Measurements from ENCODE around the gene FN1.

FN1 gene

DNA sequence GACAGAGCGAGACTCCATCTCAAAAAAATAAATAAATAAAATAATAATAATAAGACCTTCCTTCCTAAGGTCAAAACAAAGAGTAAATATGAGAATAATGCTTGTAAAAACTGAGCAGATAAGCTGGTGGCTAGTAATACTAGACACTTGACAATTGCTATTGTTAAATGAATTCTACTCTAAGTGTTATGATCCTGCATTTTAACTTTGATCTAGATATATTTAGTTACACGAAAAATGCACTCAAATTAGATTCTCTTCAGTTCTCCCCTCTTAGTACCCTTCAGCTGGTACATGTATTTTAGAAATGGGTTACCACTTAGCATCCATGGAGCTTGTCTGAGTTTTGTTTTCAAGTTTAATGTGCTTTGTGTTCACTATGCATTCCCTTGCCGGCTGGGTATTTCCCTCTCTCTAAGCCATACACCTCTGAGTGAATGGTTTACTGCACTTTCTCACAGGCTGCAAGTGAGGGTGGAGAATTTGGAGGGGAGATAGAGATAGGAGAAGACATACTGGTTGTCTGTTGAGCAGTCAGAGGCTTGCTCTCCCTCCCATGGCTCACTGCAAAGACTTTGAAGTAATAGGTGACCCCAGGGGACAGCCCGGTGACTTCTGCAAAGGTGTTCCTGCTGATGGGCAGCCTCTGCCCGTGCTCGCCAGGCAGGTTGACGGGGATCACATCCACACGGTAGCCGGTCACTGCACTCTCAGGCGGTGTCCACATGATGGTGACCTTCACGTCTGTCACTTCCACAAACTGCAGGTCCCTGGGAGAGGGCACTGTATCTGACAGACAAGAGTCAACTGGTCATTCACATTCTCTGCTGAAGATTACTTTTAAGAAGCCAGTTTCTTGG, 29.9 kb downstream of the FN1 start:
- no peak for DNase-seq

DNA sequence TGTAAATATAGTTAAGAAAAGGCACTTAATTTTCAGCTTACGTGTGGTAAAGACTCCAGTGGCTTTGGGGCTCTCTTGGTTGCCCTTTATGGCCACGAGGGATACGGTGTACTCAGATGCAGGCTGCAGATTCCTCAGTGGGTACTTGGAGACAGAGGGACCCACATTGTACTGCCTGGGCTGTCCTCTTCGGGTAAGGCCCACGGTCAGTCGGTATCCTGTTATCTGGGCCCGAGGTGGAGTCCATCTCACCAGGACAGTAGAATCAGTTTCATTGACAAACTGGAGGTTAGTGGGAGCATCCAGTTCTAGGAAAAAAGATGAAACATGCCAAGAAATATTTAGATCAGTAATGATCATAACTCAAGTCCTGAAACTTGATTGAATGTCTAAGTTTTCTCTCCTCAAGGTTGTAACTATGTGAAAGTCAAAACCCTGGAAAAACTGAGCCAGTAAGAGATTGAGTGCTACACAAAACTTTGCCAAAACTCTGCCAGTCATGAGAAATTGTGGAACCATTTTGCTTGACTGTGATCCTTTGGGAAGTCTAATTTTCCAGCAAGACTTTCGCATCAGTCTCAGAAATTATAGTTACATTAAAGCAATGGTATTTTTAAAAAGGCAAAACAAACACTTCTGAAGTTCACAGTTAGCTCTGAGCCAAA, 31.4 kb downstream of the FN1 start:
- no peak for DNase-seq

DNA sequence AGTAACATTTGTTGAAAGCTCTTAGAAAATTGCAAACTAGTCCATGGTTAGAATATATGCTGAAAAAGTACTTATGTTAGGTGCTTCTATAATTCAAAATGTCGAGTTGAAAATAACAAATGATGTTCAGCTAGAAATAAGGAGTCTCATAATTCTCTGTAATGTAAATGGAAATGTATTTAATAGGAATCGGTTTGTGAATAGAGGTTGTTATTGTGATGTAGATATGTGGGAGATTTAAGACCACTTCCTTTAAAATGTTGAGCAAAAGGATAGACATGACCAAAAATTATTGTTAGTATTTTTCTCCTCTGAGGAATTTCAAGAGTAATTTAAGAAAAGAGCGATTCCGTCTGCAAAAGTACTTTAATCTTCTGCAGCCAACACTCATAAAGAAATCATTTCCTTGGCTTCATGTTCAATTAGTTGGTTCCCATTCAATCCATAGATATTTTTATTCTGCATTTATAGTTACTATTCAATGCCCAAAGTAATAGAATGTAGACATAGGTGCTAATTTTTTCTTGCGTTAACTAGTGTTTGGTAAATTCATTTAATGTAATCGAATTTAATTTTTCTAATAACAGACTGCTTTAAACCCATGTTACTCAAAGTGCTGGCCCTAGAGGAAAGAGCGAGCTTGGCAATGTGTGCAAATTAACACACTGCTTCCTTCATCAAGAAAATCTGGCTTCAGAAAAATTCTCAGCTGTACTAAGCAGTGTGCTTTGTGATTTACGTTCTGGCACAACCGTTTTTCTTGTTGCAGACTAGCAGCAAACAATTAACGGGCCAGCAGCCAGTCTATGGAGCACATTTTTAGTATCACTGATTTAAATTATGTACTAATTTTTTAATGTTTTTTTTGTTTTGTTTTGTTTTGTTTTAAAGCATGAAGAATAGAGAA, 32.2 kb downstream of the FN1 start:
- DNase-seq: no peak

DNA sequence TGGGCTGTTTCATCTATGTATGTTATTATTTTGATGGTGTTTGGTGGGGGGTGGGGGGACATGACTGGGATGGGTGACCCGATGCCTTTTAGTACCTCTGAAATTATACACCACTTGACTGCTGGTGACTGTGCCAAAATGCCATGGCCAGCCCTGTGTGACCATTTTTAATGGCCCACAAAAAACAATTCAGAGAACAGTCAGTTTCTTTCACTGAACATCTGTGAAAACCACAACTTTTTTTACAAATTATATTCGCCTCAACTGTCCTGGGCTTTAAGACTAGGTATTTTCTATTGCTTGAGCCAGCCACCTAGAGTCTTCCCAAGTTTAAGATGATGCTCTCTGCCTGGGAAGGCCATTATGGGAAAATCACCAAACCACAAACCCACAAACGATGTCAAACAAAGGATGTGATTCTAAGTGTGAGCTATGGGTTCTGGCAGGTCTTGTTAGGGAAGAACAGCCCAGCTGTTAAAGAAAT, 33.9 kb downstream of the FN1 start:
- no peak for DNase-seq

DNA sequence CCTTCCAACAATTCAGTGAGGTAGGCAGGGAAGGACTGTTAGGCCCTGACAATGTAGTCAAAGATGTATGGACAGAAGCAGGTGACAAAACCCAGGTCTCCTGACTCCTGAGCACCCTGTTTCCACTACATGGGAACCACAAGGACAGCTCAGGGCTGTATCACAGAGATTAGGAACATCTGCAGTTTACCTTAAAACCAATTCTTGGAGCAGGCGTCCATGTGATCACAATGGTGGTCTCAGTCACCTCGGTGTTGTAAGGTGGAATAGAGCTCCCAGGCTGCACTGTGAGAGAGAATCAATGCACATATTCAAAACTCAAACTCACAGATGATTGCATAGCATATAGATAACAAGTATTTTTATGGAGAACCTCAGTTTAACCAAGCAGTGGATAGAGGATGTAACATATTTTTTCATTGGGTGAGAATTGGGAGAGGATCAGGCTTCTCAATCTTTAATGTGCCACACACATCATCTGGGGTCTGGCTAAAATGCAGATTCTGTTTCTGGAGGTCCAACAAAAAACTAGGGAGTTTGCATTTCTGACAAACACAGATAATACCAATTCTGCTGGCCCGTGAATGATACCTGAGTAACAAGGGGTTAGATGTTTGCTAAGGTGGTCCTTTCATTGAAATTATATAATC, 36.7 kb downstream of the FN1 start:
- DNase-seq: no peak

DNA sequence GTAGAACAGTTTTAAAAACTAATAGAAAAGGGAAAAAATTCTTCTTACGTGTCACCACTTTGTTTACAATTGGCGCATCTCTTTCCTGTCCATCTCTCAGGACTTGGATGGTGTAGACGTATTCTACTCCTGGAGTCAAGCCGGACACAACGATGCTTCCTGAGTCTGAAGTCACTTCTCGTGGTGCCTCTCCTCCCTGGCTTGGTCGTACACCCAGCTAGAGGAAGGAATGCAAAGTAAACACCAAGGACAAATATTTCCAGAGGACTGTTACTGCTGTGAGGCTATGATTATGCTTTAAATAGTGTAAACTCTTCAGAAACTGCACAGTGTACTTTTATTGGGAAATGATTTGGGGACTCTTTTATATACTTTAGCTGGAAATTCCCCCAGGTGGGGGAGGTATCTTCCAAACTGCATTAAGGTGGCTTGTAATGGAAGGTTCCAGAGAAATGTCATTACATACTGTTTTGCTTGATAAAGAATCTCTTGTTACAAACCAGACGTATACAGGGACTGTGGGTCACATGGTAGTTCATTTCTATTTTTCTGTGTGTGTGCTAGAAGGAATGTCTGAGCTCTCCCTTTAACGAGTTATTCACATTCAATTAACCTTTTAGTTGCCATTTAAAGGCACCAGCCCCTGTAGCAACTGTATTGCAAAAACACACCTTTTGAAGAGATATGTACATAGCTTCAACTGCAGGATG, 38.1 kb downstream of the FN1 start:
- no peak for DNase-seq

DNA sequence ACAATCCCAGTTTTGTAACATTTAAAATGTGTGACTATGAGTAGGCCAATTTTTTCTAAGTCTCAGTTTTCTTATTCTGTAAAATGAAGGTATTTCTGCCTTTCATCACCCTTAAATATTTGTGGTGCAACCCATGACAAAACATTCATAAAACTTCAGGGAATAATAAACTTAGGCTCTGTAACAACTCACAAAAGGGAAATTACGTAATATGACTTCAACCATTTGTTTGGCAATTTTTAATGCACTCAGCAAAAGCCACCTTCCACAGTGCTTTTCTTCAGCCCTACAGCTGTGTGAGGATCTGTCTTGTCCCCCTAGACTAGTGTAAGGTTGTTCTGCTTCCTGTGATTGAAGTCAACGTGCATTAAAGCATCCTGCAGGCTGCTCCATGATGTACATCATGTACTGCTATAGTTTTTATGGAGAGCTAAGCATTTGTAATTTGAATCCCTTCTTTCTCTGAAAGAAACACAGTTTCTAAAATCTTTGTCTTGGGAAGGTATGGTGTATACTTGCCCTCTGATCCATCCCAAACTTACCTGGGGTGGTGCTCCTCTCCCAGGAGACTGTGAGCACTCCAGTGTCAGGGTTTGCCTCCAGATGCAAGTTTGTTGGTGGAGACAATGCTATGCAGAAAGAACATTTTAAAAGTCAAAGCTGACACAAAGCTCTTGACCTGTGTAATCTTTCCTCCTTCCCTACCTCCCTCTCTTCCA, 39.1 kb downstream of the FN1 start:
- no peak for DNase-seq

DNA sequence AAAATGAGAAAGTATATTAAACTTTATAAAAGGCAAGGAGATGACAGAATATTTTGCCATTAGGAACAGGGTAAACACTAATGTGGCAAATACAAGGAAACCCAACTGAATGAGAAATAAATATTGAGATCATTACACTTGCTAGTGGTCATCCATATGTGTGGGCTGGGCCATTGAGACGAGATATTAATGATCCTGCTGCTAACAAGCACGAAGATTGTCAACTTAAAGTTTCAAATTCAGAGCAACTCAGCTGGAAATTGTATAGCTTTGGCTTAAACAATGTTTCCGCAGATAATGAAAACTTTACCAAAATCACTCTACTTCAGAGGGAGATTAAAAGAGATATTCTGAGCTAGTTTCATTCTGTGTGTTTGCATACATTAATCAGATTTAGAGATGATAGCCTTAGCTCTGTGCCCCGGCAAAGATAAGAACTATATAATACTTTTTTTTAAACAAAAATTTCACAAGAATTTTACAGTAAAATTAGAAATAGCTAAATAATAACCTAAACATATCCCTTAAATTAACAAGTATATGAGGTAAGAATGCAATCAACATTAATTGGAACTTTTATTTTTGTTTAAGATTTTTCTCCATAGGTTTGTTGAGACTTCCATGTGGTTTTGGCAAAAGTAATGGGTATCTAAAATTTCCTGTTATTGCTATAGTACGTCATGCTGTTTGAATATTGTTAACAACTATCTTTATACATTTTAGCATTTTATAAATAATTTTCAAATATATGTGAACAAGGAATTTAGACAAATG, 40.0 kb downstream of the FN1 start:
- no peak for DNase-seq

DNA sequence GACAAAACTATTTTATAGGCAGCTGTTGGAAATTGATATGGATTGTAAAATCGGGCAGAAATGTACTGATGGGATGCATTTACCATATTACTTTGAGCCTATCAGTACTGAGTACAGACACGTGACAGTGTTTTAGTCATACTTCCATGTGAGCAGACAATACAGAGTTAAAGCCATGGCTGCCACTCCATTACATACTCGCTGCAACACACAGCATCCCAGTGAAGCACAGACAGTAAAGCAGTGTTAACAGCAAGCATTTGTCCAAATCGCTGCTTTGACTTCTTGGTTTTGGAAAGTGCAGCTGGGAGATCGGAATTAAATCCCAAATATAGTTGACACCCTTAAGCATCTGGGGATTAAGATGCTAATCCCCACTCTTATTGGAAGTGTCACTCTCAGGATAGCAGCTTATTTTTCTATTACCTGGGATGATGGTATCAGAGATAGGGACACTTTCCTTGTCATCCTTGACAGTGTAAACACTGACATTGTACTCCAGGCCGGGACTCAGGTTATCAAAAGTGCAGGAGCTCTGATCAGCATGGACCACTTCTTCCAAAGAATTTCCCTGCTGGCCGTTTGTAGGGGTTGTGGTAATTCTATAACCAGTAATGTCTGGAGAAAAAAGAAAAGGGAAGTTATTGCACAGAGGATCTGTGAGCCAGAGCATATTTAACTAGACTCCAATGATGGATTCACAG, 41.6 kb downstream of the FN1 start:
- no peak for DNase-seq

DNA sequence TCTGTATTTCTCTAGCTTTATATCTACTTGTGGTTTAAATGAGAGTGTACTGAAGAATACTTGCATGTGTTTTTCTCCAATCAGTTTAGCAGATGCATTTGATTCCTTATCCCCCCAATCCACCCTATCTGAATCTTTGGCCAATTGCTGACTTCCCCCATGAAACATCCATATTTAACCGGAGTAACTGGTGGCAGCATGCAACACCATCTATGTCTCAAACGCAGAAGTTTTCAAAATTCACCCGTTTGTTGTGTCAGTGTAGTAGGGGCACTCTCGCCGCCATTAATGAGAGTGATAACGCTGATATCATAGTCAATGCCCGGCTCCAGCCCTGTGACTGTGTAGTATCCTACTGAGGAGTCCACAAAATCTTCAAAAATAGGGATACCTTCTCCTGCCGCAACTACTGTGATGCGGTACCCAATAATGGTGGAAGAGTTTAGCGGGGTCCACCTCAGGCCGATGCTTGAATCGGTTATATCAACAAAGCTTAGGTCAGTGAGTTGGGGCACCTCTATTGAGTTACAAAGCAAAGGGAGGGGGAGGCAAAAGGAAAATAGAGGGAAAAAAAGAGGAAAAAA, 43.1 kb downstream of the FN1 start:
- no peak for DNase-seq

DNA sequence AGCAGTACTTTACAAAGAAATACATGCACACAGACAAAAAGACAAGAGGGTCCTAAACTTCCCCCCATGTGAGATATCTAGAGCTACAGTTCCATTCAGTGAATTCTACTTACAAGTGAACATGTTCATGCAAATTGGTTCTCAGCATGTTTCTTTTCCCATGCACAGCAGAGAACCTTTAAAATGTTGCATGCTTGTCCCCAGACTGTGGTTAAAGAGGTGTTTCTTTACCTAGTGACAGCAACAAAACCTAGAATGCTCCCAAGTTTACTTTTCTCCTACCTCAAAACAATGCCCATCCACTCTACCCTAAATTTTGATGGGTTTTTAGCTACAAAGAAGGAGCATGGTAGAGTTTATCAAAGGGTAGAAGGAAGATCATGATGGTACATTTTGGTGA, 43.7 kb downstream of the FN1 start:
- no peak for DNase-seq

DNA sequence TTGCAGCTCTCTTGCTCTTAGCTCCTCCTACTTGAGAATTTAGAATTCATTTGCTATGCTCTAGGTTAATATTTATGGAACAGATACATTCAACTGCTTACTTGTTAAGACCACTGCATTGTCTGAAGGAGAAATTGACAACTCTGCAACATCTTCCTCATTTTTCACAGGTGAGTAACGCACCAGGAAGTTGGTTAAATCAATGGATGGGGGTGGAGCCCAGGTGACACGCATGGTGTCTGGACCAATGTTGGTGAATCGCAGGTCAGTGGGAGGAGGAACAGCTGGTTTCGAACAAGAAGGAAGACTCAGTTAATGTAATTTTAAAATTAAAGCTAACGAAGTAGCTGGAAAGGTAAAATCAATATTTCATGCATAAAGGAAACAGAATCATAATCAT, 44.3 kb downstream of the FN1 start:
- DNase-seq: no peak

DNA sequence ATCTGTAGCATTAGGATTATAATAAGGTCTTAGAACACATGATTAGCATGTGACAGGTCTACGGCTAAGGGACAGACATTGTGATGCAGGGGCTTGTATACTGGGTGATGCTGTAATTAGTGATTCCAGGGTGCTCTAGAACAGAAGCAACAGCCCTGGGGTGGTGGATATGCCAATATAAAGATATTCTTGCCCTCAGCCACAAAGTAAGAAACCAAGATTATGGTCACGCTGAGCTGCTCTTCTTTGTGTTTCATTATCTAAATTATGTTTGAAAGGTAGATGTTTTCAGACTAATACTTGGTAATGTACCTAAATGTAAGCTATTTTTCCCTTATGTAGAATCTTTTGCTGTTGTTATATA, 45.3 kb downstream of the FN1 start:
- no peak for DNase-seq

DNA sequence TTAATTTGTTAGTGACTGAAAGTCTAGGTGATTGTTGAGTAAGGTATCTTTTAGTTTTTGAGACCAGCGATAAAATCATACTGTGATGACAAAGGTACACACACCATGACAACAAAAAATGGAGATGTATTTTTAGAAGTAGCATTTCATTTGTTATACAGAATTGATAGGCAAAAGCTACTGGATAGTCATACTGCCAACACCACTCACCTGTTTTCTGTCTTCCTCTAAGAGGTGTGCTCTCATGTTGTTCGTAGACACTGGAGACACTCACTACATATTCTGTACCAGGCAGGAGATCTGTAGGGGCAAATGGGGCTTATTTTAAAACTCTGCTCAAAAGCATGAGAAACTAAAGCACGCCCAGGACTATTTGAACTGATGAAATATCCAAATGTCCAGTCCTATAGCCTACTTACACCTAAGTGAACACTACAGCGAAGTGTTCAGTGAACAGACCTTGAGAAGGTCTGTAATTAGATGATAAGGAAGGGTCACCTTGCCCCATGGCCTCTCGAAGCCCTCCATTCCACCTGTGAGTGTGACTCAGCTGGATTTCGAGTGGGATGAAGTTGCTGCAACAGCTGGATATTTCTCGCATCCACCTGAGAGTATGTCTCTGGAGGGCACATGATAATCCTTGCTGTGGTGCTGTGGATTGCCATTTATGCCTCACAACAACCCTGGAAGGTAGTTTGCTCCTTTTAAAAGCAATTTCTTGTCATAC, 47.7 kb downstream of the FN1 start:
- no peak for DNase-seq

DNA sequence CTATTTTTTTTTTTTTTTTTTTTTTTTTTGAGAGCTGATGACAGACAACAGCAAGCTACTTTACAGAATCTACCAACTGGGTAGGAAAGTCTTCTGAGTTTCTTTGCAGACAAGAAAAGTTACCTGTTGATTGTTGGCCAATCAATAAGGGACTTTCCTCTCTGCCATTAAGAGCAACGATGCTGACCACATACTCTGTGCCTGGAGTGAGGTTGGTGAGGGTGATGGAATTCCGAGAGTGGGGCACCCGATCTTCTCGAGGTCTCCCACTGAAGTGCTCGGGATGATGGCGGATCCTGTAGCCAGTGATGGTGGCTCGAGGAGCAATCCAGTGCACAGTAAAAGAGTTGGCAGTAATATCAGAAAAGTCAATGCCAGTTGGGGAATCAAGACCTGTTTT, 49.3 kb downstream of the FN1 start:
- no peak for DNase-seq

DNA sequence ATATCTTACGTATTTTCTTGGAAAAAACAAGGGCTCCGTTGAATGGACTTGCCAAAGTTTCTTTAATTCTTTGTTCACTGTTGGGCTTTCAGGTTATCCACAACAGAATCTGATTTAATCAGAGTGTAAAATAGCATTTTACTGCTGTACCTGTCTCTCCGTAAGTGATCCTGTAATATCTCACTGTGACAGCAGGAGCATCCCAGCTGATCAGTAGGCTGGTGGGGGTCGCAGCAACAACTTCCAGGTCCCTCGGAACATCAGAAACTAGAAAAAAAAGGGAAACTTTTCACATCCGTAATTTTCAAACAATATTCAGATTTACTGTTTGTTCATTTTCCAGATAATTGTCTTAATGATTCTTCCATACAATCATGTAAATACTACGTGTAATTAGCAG, 51.2 kb downstream of the FN1 start:
- DNase-seq: no peak

DNA sequence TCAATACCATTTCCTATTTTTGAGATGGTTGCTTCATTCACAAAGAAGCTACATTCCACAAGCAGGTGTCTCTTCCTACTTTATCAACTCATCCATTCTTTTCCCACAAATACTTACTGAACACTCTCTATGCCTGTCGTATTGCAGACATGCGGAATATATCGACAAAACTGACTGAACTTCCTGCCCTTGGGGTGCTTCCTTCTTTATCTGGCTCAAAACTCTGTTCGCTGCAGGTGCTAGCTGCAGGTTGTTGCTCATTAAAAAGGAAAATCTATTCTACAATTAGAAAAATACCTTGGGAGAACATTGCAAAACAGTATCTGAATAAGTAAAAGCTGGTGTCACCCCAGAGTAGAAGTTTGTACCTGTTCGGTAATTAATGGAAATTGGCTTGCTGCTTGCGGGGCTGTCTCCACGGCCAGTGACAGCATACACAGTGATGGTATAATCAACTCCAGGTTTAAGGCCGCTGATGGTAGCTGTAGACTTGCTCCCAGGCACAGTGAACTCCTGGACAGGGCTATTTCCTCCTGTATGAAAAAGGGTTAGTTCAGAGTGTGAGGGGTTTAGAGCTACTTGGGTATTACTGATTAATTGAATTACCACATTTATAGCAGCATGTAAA, 52.1 kb downstream of the FN1 start:
- no peak for DNase-seq

DNA sequence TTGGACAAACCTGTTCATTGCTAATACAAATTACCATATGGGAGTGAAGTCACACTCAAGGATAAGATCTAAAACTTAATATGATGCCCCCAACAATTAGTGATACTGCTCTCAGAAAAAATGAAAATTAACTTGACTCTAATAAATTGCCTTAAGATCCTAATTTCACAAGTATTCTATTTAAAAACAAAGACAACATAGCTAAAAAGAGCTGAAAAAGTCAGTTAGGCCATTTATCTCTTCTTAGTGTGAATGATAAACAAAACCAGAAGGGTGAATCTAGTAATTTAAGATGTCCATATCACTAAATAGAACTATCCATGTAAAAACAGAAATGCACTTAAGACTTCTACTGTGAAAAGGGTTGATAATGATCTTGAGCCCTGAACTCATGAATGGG, 53.4 kb downstream of the FN1 start:
- DNase-seq: no peak

DNA sequence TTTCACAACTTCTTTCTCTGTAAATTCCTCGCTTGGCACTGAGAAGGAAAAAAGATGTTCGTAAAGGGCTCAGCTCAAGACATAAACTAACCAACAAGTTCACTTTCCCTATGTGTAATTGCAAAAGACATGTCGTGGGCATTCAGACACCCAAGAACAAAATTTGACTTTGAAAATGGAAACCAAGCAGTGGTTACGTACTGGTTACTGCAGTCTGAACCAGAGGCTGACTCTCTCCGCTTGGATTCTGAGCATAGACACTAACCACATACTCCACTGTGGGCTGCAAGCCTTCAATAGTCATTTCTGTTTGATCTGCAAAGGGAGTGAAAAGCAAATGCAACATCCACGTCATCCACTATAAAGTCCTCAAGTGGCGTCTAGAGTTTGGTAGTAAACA, 53.9 kb downstream of the FN1 start:
- no peak for DNase-seq
